Measurements from ENCODE around the gene RAB40C.

The RAB40C gene

DNA sequence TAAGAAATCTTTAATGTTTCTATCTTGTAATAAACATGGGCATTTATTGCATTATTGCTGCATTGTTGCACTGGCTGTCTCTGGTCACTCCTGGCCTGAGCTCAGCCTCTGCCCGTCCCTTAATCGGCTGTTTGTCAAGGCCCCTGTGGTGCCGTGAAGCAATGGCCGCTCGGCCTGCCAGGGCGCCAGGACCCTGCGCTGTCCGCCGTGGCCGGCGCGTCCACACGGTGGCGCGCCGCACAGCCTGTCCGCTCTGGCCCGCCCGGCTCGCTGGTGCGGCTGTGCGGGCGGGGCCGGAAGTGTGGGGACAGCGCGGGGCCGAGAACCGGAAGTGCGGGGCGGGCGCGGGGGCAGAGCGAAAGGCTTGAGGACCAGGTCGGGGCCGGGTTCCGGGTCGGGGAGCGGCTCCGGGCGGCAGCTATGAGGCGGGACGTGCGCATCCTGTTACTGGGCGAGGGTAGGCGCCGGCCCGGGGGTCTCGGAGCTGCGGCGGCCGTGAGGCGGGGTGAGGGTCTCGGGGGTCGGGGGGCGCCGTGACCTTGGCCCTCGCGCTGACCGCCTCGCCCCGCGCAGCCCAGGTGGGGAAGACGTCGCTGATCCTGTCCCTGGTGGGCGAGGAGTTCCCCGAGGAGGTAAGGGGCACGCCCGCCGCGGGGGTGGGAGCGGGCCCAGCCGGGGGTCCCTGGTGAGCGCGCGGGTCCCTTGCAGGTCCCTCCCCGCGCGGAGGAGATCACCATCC is 78.1 kb downstream of the RAB40C start, which contains the start of gene RHOT2:
Gene RHOT2, plus strand, starts transcription at position 353 of the 739 bp plus-strand sequence. Its CDS starts 68 bp downstream, at position 421.
- peak; percentile 92 to 94 for DNase-seq (ENCODE audit: low read depth in 2 of 2)

- DNase-seq (ENCODE audit: low read depth in 2 of 2): no peak
Measured at GRCh38 chr16:668519-669171, 78.8 kb downstream of the RAB40C start.

GRCh38 chr16:669666-670065 is 79.8 kb downstream of the RAB40C start:
- no peak for DNase-seq (ENCODE audit: low read depth in 2 of 2)

DNA sequence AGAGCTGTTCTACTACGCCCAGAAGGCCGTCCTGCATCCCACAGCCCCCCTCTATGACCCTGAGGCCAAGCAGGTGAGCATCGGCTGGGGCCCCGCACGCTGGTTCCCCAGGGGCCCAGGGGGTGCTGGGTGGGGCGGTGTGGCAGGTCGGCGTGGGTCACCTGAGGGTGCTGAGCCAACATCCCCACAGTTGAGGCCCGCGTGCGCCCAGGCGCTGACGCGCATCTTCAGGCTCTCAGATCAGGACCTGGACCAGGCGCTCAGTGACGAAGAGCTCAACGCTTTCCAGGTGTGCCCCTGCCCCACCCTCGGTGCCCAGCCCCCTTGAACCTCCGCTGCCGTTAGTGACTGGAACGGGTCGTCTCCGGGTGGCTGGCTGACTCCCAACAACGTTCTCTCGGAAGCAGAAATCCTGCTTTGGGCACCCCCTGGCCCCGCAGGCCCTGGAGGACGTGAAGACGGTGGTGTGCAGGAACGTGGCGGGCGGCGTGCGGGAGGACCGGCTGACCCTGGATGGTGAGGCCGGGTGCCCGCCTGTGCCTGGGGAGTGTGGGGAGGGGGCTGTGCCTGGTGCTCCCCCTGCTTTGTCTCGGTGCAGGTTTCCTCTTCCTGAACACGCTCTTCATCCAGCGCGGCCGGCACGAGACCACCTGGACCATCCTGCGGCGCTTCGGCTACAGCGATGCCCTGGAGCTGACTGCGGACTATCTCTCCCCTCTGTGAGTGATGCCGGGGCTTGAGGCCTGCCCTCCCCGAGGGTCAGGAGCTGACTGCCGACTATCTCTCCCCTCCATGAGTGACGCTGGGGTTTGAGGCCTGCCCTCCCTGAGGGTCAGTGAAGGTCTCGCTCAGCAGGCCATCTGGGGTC is 80.9 kb downstream of the RAB40C start:
- DNase-seq (ENCODE audit: low read depth in 2 of 2): no peak

GRCh38 chr16:671353-672131 is 81.7 kb downstream of the RAB40C start:
- DNase-seq (ENCODE audit: low read depth in 2 of 2): no peak

- DNase-seq (ENCODE audit: low read depth in 2 of 2): no peak
Measured at GRCh38 chr16:672371-672770, 82.5 kb downstream of the RAB40C start.

DNA sequence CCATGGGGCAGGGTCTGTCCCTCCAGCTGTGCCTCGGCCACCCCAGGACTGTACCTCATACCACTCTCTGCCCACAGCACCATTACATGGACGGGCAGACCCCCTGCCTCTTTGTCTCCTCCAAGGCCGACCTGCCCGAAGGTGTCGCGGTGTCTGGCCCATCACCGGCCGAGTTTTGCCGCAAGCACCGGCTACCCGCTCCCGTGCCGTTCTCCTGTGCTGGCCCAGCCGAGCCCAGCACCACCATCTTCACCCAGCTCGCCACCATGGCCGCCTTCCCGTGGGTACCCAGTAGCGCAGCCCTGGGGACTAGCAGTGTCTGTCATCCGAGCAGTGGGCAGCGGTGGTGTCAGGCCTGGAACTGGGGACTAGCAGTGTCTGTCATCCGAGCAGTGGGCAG is 83.0 kb downstream of the RAB40C start:
- DNase-seq (ENCODE audit: low read depth in 2 of 2): no peak

- no peak for DNase-seq (ENCODE audit: low read depth in 2 of 2)
Measured at GRCh38 chr16:673399-673991, 83.6 kb downstream of the RAB40C start.

DNA sequence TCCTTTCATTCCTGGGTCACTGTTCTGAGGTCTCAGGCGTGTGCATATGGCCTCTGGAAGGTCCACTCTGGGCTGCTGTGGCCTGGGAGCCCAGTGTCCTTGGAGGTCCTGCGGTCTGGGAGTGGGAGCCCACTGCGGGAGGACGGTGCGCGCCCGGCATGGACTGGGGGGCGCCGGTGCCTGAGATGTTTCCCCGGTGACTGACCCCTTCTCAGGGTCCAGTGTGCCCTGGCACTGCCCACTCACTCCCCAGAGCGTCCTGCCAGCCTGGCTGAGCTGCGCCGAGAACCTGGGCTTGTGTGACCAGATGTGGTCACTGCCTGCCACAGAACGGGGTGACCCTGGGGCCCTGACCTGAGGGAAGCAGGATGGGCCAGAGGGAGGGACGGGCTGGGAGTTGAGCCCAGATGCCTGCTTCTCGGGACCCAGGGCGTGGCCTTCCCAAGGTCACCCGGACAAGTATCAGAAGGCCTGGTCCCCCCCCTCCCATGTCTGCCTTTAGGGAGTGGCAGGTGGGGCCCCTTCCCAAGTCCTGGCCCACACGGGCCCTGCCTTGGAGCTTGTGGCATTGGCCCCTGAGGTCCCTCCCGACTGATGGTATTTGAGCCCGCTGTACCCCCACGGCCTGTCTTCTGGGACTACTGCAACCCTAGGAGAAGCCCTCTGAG is 84.5 kb downstream of the RAB40C start:
- no peak for DNase-seq (ENCODE audit: low read depth in 2 of 2)

DNA sequence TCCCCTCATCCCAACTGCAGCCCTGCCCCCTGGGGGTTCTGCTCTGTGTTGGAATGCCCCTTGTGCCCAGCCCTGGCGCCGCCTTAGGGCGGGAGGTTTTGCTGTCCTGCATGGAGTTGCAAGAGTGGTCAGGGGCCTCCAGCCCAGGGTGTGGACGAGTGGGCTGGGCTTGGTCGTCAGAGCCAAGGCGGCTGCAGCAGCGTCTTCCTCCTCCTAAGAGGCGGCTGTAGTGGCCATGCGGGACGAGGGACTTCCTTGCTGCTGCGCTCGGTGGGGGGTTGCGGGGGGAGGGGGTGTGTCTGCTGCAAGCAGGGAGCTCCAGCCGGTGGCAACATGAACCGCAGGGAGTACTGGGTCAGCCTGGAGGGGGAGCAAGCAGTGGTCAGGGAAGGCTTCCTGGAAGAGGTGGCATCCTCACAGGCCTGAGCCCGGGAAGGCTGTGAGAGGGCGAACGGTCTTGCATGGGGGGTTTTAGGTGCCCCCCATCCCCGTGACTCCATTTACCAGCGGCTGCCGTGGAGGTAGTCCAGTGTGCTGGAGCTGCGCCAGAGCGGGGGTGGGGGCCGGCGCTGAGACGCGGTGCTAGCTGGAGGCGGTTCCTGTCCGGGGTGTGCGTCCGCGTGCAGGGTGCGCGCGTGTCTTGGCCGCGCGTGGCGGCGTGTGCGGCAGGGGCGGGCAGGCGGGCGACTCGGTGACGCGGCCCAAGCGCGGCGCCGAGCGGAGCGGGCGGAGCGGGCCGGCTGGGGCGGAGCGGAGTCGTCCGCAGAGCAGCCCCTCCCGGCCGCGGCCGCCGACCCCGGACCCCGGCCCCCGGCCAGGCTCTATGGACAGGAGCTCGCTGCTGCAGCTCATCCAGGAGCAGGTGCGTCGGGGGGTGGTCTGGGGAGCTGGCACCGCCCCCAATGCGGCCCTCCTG is 85.4 kb downstream of the RAB40C start, which contains the start of gene RHBDL1:
Gene RHBDL1, plus strand, starts transcription at position 704 of the 916 bp plus-strand sequence. Its CDS starts 120 bp downstream, at position 824.
- no peak for DNase-seq (ENCODE audit: low read depth in 2 of 2)

DNA sequence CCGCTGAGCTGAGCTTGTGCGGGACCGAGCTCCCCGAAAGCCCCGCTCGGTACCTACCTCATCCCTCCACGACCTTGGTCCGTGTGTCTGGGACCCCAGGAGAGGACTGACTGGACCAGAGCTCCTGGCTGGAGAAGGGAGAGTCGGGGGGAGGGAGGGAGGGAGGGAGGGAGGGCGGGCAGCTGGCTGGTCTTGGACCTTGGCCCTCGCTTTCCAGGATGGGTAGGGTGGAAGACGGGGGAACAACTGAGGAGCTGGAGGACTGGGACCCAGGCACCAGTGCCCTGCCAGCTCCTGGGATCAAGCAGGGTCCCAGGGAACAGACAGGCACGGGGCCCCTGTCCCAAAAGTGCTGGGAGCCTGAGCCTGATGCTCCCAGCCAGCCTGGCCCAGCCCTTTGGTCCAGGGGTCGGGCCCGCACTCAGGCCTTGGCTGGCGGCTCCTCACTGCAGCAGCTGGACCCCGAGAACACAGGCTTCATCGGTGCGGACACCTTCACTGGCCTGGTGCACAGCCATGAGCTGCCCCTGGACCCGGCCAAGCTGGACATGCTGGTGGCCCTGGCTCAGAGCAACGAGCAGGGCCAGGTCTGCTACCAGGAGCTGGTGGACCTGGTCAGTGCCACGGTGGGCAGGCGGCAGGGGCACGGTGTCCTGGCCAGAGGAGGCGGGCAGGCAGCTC is 86.2 kb downstream of the RAB40C start:
- DNase-seq (ENCODE audit: low read depth in 2 of 2): no peak

DNA sequence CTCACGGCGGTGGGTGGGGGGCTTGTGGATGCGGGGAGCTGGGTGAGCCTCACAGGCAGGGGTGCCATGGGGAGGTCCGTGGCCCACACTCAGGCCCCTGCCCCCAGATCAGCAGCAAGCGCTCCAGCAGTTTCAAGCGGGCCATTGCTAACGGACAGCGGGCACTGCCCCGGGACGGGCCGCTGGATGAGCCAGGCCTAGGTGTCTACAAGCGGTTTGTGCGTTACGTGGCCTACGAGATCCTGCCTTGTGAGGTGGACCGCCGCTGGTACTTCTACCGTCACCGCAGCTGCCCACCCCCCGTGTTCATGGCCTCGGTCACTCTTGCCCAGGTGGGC is 86.7 kb downstream of the RAB40C start:
- no peak for DNase-seq (ENCODE audit: low read depth in 2 of 2)

- no peak for DNase-seq (ENCODE audit: low read depth in 2 of 2)
Measured at GRCh38 chr16:676913-677312, 87.0 kb downstream of the RAB40C start.

DNA sequence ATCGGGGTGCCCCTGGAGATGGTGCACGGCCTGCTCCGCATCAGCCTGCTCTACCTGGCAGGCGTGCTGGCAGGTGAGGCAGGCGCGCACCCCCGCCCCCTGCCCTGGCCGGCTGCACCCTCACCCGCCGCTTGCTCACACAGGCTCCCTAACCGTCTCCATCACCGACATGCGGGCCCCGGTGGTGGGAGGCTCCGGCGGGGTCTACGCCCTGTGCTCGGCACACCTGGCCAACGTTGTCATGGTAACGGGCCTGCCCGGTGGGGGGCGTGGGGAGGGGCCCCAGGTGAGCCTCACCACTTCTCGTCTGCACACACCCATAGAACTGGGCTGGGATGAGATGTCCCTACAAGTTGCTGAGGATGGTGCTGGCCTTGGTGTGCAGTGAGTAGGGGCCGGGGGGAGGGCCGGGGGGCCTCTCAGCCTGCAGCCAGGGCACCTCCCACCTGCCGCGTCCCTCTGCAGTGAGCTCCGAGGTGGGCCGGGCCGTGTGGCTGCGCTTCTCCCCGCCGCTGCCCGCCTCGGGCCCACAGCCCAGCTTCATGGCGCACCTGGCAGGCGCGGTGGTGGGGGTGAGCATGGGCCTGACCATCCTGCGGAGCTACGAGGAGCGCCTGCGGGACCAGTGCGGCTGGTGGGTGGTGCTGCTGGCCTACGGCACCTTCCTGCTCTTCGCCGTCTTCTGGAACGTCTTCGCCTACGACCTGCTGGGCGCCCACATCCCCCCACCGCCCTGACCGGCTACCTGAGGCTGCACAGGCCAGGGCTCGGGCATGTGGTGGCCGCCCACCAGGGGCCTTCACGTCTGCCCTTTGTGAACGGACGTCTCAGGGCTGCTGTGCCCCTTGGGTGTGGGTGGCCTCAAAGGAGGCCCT is 87.7 kb downstream of the RAB40C start:
- no peak for DNase-seq (ENCODE audit: low read depth in 2 of 2)

GRCh38 chr16:678209-678857 is 88.5 kb downstream of the RAB40C start:
- no peak for DNase-seq (ENCODE audit: low read depth in 2 of 2)
